GM19328 (cell line): ENCODE results near the gene PANK4.
"Not testable (repeated sequence)": the region's sequence is repeated elsewhere in the genome, so short reads cannot be mapped to it uniquely, and the experiment has no call there.

Experiments used
- ATAC-seq: cut with Tn5 transposase; IDR thresholded peaks from one replicate; pipeline ENCODE4 v1.9.1; 2021; ENCODE audit warnings: mild to moderate bottlenecking, moderate library complexity; ENCODE audit not compliant: unreplicated experiment

PANK4 gene

GRCh38 chr1:2525920-2526823 is at the start of gene PANK4:
PANK4 (minus strand) TSS chr1:2526596; CDS start chr1:2526587, 9 bp downstream.
- ATAC-seq, result peak; percentile 78

- no peak for ATAC-seq
These were observed 48.0 kb upstream of the PANK4 start for GRCh38 chr1:2574350-2574749.

GRCh38 chr1:2573250-2573920 is 47.0 kb upstream of the PANK4 start:
- no peak for ATAC-seq

GRCh38 chr1:2571348-2571747 is 45.0 kb upstream of the PANK4 start:
- no peak for ATAC-seq

- no peak for ATAC-seq
These were observed 43.9 kb upstream of the PANK4 start for GRCh38 chr1:2570332-2570731.

GRCh38 chr1:2569703-2570102 is 43.3 kb upstream of the PANK4 start:
- not testable (repeated sequence) for ATAC-seq

GRCh38 chr1:2569060-2569459 is 42.7 kb upstream of the PANK4 start:
- ATAC-seq, result no peak

- not testable (repeated sequence) for ATAC-seq
These were observed 41.9 kb upstream of the PANK4 start for GRCh38 chr1:2568187-2568816.

- no peak for ATAC-seq
These were observed 40.8 kb upstream of the PANK4 start for GRCh38 chr1:2567083-2567679.

GRCh38 chr1:2566101-2567045 is 40.0 kb upstream of the PANK4 start:
- no peak for ATAC-seq

GRCh38 chr1:2564815-2565374 is 38.5 kb upstream of the PANK4 start:
- ATAC-seq, result no peak

GRCh38 chr1:2564006-2564814 is 37.8 kb upstream of the PANK4 start:
- no peak for ATAC-seq

GRCh38 chr1:2563205-2563604 is 36.8 kb upstream of the PANK4 start:
- no peak for ATAC-seq

- no peak for ATAC-seq
These were observed 35.8 kb upstream of the PANK4 start for GRCh38 chr1:2561898-2562895.

- ATAC-seq, result no peak
These were observed 35.0 kb upstream of the PANK4 start for GRCh38 chr1:2561446-2561845.

- no peak for ATAC-seq
These were observed 34.1 kb upstream of the PANK4 start for GRCh38 chr1:2560299-2561073.
